HPDE6-E6E7 (cell line): Measurements from ENCODE around the gene CHST12.

Source experiments
- DNase-seq: peaks from one replicate; pipeline ENCODE4 v3.0.0; 2011; ENCODE audit warnings: missing footprints; ENCODE audit errors: extremely low spot score

CHST12 gene

DNA sequence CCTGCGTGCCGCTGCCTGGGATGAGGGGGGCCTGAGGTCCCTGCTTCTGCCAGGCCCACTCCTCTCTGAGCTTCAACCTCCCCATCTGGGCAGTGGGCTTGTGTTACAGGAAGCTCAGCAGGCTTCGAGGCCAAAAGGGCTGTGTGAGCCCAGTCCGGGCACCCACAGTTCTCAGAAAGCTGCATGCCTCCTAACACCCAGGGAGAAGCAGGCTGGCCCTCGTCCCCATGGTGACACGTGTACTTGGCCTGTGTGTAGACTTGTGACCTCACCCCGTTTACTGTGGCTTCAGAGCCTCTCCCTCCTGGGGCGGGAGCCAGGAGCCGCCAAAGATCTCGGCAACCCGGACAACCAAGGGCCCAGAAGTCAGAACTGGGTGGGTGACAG is 75.0 kb downstream of the CHST12 start:
- DNase-seq = no peak

DNA sequence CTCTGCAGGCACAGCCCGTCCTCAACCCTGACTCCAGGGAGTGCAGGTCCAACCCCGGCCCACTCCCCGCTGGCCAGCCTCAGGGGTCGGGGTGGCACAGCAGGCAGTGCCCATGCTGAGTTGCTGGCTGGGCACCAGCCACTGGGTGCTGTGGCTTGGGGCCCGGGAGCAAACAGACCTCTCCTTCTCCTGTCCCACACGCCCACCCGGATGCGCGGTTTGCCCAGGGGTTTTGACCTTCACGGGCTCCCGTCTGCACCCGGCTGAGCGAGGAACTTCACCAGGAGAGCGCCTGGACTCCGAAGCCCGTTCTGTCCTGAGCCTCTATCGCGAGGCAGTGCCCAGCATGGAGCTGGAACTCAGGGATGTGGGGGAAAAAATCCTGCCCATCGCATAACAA is 75.4 kb downstream of the CHST12 start:
- DNase-seq = no peak

DNA sequence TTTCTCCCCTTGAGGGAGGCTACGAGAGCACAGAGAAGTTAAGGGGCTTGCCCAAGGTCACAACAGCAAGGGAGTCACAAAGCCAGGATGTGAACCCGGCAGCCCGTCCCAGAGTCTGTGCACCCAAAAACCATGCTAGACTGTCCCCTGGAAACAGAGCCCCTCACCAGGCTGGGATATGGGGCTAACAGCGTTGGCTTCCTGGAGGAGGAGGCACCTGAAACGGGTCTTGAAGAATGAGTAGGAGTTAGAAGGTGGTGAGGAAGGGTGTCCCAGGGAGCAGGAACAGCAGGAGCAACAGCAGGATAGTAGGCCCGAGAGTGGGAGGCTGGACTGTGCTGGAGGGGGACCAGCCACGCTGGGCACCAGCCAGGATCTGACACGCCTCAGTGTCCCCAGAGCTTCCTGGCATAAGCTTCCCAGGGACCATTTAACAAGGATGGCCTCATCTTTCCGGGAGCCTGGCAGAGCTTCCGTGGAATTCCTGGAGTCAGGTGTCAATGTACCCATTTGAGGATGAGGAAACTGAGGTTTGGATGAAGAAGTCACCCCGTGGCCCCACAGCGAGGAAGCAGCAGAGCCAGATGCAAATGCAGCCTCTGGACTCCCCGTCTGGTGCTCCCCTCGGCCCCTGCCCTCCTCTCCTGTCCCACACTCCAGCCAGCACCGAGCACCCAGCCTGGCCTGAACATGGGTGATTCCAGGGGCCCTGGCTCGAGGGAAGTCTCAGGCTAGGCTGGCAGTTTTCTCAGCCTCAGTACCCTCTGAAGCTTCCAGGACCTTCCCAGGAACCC is 76.1 kb downstream of the CHST12 start:
- DNase-seq = no peak

DNA sequence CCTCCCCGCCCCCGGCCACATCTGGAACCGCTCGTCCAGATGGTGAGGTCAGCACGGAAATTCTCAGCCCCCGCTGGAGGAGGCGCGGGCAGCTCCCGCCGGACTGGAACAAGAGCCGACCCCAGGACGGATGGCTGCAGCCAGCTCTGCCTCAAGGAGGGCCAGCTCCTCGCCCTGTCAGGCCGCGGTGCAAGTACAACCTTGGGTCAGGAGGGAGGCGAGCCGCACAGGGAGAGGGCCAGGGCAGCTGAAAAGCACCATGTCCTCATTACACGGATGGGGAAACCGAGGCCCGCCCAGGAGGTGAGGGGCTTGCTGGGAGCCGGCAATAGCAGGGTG is 76.6 kb downstream of the CHST12 start:
- no peak for DNase-seq

DNA sequence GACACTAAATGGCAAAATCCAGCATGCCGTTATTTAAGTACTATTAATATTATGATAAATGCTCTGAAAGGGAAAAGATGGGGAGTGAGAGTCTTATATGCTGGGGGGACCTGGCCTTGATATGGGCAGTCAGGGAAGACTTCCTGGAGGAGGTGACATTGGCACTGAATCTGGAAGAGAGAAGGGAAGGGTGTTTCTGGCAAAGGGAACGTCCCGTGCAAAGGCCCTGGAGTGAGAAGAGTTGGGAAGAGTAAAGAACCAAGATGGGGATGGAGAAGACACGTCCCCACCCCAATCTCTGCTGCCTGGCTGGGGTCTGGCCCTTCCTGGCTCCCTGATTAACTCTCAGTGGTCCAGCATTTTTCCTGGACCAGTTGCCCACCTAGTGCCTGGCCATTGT is 77.8 kb downstream of the CHST12 start:
- no peak for DNase-seq

DNA sequence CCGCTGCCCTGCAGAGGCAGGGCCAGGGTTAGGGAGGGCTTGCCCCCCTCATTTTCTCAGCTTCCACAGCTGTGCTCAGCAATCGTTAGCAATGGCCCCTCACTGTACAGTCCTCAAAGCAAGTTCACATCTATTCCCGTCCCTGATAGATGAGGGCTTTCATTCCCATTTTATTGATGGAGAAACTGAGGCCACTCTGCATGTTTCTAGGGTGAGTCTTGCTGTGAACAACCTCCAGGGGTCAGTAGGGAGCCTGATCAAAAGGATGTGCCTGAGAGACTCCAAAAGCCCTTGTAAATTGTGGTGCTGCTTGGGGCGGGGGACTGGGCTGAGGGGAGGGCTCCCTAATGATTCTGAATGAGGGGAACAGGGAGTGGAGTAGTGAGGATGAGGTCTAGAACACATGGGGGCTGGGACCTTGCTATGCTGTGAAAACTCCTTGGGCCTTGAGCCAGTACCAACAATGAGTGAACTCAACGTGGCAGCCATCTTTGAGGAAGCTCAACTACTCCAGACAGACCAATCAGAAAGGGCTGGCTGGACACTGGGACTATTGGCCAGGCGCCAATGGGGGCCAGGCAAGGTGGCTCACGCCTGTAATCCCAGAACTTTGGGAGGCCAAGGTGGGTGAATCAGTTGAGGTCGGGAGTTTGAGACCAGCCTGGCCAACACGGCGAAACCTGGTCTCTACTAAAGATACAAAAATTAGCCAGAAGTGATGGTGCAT is 79.5 kb downstream of the CHST12 start:
- DNase-seq = no peak

DNA sequence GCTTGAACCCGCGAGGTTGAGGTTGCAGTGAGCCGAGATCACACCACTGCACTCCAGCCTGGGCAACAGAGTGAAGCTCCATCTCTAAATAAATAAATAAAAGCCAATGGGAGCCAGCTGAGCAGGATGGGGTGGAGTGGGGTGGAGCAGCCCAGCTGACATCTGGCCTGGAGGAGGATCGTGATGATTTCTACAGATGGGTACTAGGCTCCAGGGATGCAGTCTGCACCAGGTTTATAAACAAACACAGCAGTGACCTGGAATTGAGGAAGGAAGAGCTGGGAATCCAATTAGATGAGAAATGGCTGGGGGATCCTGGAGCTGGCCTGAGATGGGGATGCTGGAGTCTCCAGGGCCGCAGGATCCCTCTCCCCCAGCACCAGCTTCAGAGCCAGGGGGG is 80.1 kb downstream of the CHST12 start:
- no peak for DNase-seq

DNA sequence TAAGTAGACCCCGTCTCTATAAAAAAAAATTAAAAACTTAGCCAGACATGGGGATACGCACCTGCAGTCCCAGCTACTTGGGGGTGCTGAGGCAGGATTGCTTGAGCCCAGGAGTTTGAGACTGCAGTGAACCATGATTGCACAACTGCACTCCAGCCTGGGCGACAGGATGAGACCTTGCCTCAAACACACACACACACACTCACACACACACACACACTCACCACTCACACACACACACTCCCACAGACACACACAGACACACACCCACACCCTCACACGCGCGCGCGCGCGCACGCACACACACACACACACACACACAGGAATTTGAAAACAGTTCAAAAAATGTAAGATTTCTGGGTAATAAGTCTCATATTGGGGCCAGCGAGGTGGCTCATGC is 81.5 kb downstream of the CHST12 start:
- no peak for DNase-seq

DNA sequence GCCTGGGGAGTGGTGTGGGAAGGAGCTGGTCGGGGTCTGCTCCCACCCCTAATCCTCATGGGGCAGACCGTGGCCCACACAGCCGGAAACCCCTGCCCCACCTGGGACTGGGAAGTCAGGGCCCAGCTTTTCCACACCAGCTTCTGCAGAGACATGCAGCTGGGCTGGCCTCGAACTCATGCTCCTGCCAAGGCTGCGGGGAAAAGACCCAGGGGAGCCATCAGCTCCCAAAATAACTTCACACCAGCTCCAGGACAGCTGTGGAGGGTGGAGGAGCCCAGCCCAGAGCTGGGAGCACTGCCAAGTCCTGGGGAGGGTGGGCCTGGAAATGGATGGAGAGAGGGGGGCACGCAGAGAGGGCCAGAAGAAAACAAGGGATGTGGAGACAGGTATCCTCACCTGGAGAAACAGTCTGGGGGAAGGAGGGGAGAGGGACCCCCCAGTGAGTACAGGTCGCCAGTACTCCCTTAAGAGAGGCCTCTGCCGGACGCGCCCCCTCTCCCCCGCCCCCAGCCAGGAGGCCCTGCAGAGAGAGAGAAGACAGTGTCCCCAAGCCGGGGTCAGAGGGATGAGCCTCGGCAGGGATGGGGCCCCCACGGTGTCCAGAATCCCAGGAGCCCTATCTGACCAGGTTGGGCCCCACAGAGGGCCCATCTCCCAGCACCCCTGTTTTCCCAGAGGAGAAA is 84.3 kb downstream of the CHST12 start:
- no peak for DNase-seq

DNA sequence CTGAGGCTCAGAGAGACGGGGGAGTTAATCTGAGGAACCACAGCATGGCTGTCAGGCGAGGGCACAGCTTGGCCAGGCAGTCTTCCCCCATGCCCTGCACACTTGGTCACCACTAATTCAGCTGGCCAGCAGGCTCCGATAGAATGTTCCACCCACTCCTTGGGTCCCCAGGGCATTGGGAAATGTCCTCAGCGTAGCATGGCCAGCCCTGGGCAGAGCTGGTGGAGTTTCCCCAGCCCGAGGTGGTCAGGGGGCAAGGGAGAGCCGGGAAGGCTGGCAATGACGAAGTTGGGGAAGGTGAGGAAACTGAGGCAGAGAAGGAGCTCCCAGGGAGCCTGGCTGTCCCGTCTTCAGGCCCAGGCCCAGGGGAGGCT is 84.8 kb downstream of the CHST12 start:
- no peak for DNase-seq

DNA sequence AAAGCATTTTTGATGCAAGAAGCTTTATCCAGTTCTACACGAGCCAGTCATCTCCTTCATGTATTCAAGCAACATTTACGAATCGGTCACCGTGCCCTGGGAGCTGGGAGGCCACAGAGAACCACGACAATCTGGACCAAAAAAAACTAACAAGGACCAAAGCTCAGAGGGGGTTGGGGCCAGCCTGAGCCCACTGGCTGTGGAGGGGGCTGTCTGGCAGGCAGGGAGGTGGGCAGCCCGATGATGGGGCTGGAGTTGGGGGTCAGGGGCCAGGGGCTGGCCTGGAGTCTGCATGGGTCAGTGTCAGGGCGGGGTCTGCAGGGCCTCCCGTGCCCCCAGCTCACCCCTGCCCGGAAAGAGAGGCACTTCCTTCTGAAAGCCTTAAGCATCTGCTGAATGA is 85.3 kb downstream of the CHST12 start:
- DNase-seq = no peak

DNA sequence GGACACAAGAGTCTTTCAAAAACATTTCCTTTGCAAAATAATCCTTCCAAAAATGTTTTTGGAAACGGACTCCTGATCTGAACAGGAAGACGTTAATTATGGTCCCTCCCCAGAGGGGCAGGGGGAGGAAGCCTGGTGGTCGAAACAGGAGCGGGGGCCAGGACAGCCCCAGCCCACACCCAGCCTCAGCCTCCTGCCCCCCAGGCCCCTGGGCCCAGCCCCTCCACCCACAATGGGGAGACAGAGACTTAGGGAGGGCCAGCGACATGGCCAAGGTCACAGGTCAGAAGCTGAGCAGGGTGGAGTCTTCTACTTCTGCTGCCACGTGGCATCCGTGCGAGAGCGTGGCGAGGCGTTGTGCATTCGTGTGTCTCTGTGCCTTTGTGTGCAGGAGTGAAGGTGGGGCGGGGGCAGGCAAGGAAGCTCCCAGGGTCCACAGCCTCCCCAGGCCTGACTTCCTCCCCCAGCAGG is 86.8 kb downstream of the CHST12 start:
- DNase-seq = no peak

DNA sequence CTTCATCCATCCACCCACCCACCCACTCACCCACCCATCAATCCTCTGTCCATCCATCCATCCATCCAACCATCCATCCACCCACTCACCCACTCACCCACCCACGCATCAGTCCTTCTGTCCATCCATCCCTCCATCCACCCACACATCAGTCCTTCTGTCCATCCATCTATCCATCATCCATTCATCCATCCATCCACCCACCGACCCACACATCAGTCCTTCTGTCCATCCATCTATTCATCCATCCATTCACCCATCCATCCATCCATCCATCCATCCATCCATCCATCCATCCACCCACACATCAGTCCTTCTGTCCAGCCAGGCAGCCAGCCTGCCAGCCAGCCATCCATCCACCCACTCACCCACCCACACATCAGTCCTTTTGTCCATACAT is 88.6 kb downstream of the CHST12 start:
- DNase-seq = no peak

DNA sequence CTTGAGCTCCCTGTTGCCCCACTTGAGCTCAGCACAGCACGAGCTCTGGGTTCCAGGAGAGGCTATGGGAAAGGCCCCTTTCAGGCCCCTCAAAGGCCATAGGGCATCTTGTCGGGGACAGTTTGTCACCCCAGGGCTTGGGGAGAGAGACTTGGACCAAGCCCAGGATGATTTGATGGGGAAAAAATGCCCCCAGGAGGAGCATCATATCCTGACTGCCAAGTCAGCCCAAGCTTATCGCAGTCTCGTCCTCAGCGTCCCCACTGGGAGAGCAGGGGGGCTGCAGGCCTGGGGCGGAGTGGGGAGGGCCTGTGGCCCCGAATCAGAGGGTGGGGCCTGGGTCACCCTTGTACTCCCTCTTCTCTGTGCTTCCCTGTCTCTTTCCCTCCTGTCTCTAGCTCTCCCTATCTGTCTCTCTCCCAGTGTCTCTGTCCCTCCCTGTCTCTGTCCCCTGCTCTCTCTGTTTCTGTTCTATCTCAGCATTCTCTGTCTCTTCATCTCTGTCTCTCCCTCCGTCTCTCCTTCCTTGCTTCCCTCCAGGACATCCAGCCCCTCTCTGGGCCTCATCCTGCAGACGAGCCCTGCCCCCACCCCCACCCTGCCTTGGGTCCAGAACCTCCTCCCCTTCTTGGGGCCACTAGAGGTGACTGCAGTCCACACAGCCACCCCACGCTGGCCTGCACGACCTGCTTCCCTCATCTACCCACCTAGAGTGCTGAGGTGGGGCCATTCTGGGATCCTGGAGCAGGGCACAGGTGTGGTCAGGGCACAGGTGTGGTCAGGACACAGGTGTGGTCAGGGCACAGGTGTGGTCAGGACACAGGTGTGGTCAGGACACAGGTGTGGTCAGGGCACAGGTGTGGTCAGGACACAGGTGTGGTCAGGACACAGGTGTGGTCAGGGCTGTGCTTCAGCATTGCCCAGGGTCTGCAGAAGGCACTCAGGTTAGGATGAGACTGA is 90.1 kb downstream of the CHST12 start:
- DNase-seq = no peak

DNA sequence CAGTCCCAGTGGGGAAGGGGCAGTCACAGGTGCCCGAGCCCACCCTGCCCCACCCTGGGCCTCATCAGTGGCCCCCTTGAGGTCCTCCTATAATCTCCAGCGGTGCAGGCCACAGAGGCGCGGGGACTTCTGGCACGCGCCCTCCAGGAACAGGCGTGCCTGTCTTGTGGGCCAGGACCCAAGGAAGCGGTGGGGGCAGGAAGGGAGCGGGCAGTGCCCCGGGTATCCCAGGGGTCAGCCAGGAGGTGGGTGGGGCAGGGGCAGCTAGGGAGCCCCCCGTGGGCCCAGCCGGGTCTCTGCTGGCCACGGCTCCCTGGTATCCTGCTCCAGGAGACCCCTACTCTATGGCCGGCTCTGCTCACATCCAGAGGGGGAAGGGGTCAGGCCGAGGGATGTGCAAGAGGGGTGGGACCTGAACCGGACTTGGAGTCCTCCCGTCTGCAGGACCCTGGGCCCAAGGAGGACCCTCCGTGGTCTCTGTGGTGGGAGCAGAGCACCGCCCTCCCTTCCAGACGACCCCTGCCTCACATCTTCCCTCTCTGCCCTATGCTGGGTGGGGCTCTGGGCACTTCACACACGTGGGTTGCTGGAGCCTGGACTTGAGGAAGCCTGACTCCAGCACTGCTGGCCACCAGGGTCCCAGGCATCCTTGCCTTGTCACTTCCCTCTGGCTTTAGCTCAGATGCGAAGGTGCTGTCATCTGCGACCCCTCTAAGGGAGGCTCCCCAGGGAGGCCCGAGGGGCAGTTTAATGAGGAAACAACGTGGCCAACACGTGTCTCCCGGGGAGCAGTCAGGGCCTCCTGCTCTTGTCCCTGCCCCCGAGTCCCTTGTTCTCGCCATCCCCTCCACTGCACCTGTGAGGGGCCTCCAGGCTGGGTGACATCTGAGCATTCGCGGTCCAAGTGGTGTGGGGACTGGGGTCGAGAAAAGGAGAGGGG is 91.0 kb downstream of the CHST12 start:
- no peak for DNase-seq

DNA sequence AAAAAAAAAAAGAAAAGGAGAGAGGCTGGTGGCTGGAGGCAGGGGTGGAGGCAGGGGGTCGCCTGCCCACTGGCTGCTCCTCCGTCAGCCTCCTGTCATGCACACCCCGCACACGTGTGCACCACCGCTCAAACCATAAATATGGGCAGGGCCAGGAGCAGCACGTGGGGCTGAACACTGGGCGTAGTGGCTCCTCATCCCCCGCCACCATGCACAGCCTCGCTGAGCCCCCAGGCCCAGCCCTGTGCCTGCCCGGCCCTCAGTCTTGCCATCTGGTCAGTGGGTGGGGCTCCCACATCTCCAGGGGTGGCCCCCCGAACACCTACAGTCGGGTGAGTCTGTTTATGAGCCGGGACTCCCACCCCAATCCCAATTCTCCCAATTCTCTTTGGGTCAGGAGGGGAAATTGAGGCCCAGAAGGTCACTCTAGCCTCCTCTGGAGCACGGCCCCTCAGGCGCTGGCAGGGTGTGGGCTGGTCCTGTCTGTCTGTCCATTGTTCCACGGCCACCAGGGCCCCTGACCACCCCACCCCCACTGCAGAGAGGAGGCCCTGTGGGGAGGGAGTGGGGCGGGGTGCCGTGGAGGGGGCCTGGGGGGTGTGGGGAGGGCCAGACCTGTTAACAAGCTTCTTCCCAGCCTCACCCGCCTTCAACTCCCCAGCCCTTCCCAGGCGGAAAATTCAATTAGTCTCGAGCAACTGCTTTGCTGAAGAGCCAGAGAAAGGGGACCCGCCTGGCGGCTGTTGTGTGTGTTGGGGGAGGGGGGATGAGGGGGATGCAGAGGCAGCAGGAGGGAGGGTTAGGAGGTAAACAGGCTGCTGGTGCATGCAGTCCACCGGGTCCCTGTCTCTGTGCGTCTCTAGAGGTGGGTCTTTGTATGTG is 92.2 kb downstream of the CHST12 start:
- DNase-seq = no peak

DNA sequence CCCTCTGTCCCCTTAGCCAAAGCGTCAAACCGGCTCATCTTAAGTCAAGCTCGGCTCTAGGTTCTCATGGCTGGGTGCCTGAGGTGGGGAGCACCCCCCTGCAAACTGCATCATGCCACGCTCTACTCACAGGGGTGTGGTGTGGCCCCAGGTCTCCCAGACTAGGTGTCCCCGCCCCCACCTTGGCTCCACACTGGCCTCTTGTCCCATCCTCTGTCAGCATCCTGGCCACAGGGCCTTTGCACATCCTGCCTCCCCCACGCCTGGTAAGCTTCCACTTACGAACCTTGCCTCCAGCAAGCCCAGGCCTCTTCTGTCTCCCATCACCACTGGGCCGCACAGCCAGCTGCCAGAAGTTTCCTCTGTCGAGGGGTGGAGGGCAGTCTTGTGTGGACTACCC is 93.0 kb downstream of the CHST12 start:
- DNase-seq = no peak

DNA sequence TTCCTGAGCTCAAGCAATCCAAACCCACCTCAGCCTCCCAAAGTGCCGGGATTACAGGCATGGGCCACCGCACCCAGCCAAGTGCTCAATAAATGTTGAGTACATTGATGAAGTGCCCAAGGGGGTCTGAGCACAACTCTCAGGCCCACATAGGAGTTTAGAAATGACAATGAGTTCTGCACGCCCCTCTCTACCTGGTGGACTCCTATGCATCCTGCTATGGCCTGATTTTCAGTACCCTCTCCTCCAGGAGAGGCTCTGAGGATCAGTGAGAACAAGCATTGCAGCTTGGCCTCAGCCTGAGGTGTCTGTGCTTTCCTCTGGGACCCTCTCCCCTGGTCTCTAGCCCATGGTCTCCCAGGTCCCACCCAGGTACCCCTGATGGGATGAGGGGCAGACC is 93.7 kb downstream of the CHST12 start:
- DNase-seq = no peak

DNA sequence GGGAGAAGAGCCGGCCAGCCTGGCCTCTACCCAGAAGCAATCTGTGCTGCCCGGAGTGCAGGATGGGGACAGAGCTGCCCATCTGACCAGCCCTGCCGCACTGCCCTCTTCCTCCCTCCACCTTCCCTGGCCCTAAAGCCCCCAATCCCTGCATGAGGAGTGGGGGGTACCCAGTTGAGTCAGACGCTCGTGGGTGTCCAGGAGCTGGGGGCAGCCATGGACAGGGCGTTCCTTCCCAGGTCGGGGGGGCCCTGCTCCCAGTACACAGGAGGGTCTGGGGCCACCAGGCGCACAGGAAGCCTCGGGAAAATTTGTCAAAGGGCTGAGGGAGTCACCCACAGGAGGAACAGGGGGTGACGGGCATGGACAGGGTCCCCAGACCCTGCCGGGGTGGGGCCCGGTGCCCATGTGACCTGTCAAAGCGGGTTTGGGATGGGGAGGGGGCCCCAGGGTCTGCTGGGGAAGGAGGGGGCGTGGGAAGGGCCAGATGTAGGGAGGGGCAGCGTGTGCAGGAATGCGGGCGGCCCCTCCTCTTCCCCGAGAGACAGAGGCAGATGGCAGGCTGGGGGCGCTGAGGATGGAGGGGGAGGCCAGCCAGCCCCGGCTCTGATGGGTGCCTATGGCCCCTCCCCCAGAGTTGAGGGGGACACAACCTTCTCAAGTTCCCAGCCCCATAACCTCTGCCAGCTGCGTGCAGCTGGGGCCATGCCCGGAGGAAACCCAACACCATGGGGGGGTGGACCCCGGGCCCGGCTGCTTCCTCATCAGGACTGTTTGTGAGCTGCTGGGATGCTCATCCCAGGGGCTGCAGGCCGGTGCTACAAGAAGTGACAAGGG is 94.3 kb downstream of the CHST12 start:
- no peak for DNase-seq
